ENCODE measurements around the gene CARMIL1.

Gene CARMIL1

DNA sequence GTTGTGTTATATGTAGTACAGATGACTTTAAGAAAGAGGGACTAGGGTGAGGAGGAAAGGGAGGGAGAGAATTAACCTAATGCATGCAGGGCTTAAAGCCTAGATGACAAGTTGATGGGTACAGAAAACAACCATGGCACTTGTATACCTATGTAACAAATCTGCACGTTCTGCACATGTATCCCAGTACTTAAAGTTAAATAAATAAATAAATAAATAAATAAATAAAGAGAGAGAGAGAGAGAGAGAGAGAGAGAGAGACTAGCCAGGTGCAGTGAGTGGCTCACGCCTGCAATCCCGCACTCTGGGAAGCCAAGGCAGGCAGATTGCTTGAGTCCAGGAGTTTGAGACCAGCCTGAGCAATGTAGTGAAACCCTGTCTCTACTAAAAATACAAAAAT lies 11.5 kb upstream of the CARMIL1 start:
- TF ChIP-seq CTCF (IDR thresholded peaks at IDR 0.05; ENCODE audit: low read depth, low read length): no peak
- DNase-seq (ENCODE audit: low read depth, low spot score): no peak
- H3K4me3 ChIP-seq (ENCODE audit: low read depth, low read length): no peak overlapping the region
- in situ Hi-C loops (cut with HindIII; ENCODE audit: low sequenced_read_pairs): no loop called here

DNA sequence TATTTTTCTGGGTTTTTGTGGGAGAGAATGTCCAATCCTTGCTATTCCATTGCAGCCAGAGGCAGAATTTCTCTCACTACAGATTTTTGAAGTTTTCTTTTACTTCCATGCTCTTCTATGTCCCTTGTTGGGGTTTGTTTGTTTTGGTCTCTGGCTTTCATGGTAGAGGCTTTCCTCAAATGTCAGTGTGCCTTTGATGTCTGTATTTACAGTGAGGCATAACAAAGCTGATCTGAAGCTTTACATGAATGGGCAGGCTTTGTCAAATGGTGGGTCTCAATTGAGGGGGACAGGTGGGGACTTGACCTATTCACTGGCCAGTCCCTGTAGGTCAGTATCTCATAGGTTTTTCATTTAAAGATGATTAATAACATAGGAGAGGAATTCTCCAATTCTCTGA lies 8.6 kb upstream of the CARMIL1 start:
- TF ChIP-seq CTCF (IDR thresholded peaks at IDR 0.05; ENCODE audit: low read depth, low read length): no peak
- DNase-seq (ENCODE audit: low read depth, low spot score): no peak
- no peak overlapping the region for H3K4me3 ChIP-seq (ENCODE audit: low read depth, low read length)
- in situ Hi-C loops (cut with HindIII; ENCODE audit: low sequenced_read_pairs): no loop called here

DNA sequence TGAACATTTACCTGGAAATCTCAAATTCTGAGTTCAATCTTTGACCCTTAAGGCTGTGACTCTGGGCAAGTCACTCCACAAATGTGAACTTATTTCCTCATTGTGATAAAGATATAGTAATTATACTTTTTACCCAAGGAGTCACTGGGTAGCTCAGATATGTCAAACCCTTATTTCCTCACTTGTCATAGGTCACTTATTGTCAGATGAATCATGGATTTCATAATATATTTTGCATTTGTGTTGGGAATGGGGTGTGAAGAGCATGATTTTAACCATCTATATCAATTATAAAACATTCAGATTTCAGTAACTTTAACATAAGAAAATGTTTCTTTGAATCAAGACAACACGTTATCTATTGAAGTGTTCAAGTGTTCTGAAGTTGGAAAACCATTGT lies 3.7 kb upstream of the CARMIL1 start:
- TF ChIP-seq CTCF (IDR thresholded peaks at IDR 0.05; ENCODE audit: low read depth, low read length): no peak
- no peak overlapping the region for H3K4me3 ChIP-seq (ENCODE audit: low read depth, low read length)
- DNase-seq (ENCODE audit: low read depth, low spot score): no peak
- in situ Hi-C loops (cut with HindIII; ENCODE audit: low sequenced_read_pairs): no loop called here

DNA sequence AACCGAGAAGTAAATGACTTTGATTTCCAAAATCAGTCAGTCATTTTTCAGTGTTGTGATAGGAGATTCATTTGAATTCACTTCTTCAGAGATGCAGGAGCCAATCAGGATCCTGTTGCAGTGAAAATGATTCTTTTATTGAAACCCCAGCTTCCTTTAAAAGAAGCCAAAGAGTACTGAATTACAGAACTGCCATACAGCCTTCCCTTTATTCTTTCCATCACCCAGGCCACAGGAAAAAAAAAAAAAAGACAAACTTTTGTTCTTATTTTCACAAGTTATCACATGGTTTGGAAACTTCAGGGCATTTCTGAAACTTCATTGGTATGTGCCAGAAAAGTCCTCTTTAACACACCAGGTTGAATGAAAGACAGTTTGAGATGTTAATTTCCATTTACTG lies 1.8 kb upstream of the CARMIL1 start:
- in situ Hi-C loops (cut with HindIII; ENCODE audit: low sequenced_read_pairs): no loop called here
- H3K4me3 ChIP-seq (ENCODE audit: low read depth, low read length): no peak overlapping the region
- DNase-seq (ENCODE audit: low read depth, low spot score): no peak
- TF ChIP-seq CTCF (IDR thresholded peaks at IDR 0.05; ENCODE audit: low read depth, low read length): no peak

DNA sequence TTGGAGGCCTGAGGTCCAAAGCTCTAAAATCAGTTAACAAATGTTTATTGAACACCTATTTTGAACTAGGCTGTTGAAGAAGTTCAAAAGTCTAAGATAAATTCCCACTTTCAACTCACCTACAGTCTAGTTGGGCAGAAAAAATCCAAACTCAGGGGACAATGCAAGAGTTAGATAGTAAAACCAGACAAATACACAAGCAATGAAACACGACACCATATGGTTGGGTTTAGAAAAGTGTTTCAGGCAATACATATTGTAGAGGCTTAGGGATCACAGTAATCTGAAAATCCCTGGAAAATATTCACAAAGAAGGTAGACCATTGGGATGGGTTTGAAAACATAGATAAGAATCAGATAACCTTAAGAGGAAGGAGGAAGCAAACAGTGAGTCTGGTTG lies 1.3 kb upstream of the CARMIL1 start:
- in situ Hi-C loops (cut with HindIII; ENCODE audit: low sequenced_read_pairs): no loop called here
- H3K4me3 ChIP-seq (ENCODE audit: low read depth, low read length): no peak overlapping the region
- DNase-seq (ENCODE audit: low read depth, low spot score): no peak

DNA sequence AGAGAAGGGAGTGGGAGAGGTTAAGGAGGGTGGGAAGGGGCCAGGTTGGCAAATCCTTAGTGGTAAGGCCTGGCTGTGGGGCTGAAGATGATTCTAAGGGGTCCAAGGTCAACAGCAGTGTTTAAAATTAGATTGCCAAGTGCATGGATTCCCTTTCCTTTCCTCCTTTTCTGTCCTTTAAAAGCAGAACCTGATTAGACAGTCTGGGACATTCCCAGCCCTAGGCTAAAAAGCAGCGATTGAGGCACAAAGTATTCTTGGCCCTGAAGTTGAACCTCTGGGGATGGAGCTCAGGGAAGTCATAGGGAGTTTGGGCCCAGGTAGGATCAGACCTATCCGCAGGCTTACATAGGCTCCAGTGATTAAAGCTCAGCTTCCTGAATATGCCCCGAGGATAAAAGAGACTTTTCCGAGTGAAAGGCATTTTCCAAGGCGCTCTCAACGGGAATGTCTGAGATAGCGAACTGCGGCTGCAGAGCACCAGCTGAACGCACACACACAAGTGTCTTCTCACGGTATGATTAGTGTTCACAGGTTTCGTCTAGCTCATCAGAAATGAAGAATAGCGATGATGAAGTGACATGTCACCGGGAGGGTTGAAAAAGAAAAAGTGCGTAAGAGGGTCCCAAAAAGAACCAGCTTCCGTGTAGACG lies 787 bp upstream of the CARMIL1 start:
- peak overlapping the region; percentile 62 for H3K4me3 ChIP-seq (ENCODE audit: low read depth, low read length)
- in situ Hi-C loops (cut with HindIII; ENCODE audit: low sequenced_read_pairs): no loop called here
- no peak for TF ChIP-seq CTCF (IDR thresholded peaks at IDR 0.05; ENCODE audit: low read depth, low read length)
- DNase-seq (ENCODE audit: low read depth, low spot score): no peak

More for the DNA sequence above, 1.3 kb upstream of the CARMIL1 start:
- no peak for TF ChIP-seq CTCF (IDR thresholded peaks at IDR 0.05; ENCODE audit: low read depth, low read length)

All from astrocyte of the spinal cord (primary cell).